ENCODE measurements around the gene PRDM8.
"Not testable (repeated sequence)": the region's sequence is repeated elsewhere in the genome, so short reads cannot be mapped to it uniquely, and the experiment has no call there.

Gene PRDM8

GRCh38 chr4:80196922-80197573 is at the start of gene PRDM8:
PRDM8 (plus strand) TSS chr4:80197503; CDS start chr4:80200081, 2,578 bp downstream.
- DNase-seq (ENCODE audit: low spot score): no peak

- DNase-seq (ENCODE audit: low spot score): no peak
These were observed 46.7 kb upstream of the PRDM8 start for GRCh38 chr4:80150387-80151180.

GRCh38 chr4:80151981-80152380 is 45.3 kb upstream of the PRDM8 start:
- no peak for DNase-seq (ENCODE audit: low spot score)

DNA sequence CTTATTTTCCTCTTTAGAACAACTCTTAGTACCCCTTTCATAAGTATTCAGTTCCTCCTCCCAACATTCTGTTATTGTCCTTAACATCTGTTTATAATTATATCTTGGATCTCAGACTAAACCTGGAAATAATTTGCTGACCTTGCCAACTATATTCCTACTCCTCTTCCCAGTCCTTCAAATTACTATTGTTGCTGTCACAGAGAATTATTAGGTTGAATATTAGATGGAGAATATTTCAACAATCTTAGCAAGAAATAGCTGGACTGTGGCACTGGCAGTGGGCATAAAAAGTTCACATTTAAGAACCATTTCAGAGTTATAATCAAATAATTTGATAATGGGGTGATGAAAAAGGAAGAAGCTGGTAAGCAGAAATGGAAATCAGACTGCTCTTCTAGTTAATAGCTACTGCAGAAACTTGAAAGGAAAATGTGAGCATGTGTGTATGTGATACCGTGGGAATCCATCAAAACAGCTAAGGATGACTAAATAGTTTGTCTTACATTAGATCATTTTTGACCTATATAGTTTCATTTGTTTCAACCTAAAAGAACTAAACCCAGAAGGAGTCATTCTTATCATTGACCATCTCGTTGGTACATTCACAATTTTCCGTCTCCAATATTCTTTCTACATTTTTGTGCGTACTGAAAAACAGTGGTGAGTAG is 43.3 kb upstream of the PRDM8 start:
- DNase-seq (ENCODE audit: low spot score): no peak

DNA sequence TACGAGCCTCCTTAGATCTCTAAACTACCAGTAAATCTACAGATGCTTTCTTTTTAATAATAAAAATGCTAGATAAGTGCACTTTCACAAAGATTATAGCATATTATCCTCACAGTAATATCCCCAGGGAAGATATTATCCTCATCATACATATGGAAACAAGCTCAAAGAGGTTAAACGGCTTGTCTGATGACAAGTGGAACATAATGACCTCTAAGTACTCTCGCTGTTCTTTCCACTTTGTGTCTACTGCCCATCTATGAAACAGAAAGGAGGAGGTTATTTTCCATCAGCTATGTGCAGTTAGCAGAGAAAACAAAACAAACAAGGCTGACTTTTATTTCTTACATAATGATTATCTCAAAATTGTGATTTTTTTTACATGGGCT is 42.8 kb upstream of the PRDM8 start:
- DNase-seq (ENCODE audit: low spot score): no peak

DNA sequence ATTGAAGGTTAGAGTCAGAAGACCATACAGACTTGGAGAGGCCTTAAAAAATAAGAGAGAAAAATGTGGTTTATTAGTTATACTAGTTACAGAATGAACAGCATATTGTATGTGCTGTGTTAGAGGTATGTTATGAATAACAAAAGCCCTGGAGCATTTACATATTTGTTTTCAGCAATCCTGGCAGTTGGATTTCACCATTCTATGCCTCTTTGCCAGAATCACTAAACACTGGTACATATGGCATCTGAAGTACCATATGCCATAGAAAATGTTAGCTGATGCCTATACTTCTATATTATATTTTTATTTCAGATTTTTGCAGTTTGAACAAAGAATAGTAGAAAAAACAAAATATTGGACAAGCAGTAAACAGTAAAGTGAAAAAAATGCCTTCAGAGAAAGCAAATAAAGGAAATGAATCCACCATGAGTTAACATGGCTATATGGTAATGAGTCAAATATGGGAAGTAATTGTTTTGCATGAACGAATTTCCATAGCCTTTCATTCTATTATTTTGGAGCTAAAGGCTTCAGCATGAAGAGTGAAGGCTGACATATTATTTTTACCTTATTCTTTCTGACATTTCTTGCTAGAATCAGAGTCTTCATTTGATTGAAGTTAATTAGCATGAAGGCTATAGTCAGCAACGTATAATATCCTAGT is 41.9 kb upstream of the PRDM8 start:
- DNase-seq (ENCODE audit: low spot score): no peak

DNA sequence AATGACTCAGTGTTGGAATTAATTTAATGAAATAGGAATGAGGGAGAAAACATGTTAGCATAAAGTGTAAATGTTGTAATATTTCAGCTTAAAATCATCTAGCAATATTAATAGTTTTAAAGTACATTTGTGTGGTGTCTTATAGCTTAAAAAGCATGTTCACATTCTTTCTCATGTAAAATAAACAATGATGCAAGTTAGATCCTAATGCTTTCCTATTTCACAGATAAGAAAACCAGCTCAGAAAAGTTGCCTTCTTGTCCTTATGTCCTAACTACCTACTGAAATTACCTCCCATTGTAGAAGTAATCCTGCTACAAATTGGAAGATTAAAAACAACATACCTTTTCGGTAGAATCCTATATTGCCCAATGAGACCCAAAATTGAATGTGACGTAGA is 40.9 kb upstream of the PRDM8 start:
- DNase-seq (ENCODE audit: low spot score): no peak

DNA sequence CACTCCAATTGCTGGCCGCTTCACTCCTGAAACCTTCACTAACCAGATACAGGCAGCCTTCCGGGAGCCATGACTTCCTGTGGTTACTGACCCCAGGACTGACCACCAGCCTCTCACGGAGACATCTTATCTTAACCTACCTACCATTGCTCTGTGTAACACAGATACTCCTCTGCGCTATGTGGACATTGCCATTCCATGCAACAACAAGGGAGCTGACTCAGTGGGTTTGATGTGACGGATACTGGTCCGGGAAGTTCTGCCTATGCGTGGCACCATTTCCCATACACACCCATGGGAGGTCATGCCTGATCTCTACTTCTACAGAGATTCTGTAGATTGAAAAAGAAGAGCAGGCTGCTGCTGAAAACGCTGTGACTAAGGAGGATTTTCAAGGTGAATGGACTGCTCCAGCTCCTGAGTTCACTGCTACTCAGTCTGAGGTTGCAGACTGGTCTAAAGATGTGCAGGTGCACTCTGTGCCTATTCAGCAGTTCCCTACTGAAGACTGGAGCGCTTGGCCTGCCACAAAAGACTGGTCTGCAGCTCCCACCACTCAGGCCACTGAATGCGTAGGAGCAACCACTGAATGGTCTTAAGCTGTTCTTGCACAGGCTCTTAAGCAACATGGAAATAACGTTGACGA is 35.8 kb upstream of the PRDM8 start:
- no peak for DNase-seq (ENCODE audit: low spot score)

DNA sequence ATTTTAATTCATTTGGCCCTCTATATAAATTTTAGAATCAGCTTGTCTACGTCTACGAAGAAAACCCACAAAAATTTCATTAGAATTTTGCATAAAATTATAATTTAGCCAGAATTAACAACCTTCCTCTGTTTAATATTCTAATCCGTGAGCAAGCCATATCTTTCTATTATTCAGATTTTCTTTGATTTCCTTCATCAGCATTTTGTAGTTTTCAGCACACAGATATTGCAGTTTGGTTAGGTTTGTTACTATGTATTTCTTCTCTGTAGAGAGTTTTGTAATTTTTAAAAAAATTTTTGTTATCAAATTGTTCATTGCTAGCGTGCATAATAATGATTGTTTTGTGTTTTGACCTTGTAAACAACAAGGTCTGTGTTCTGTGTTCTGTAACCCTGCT is 34.9 kb upstream of the PRDM8 start:
- DNase-seq (ENCODE audit: low spot score): no peak

- DNase-seq (ENCODE audit: low spot score): no peak
These were observed 31.4 kb upstream of the PRDM8 start for GRCh38 chr4:80165855-80166254.

- DNase-seq (ENCODE audit: low spot score): no peak
These were observed 26.1 kb upstream of the PRDM8 start for GRCh38 chr4:80171251-80171650.

GRCh38 chr4:80171656-80172055 is 25.6 kb upstream of the PRDM8 start:
- no peak for DNase-seq (ENCODE audit: low spot score)

DNA sequence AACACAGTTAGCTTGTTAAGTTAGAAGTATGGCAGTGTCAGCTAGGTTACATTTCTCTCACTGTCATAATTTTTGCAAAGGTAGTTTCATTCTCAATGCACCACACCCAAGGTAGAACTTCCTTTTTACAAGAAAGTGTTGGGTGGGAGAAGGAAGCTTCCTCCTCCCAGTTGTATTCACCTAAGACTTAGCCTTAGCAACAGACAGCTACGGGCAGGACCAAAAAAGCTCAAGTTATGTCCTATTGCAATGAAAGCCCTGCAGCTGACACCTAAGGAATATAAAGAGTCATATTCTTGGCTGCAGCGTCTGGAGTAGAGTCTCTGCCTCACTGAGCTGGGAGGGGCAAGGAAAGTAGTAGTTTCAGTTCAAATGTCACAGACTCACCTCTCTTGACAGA is 25.1 kb upstream of the PRDM8 start:
- DNase-seq (ENCODE audit: low spot score): no peak

DNA sequence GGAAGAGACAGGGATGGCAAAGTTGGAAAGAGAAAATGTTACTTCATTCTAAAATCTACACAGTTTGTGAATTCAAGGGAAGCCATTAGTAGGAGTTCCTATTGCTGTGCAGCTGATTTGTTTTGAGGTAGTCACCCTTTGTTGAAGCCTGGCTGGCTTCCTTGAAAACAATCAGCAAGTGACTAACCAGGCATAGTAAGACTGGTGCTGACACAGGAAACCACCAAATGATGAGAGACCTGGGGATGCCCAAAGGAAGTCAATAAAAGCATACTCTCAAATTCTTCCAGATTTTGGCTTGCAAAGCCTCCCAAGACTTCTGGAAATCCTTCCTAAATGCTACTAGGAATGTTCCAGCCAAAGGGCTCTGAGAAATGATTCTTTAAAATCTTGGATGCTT is 23.9 kb upstream of the PRDM8 start:
- no peak for DNase-seq (ENCODE audit: low spot score)

DNA sequence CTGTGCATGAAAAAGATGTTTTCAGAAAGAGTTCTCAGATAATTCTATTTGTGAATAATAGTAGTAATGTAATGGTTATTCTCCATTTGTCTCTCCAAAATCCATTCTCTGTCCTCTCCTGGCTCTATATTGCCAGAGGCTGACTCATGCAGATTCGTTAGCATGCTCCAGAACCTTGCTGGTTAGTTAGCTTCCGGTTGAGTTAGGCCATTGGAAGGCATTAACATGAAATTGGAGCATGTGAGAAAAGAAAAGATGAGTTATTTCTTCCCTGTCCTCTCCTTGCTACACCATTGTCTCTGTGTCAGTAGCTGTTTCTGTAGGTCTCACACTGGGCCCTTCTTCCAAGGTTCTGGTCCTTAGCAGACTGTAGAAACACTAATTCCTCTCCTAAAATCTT is 23.5 kb upstream of the PRDM8 start:
- no peak for DNase-seq (ENCODE audit: low spot score)

- not testable (repeated sequence) for DNase-seq (ENCODE audit: low spot score)
These were observed 19.5 kb upstream of the PRDM8 start for GRCh38 chr4:80177793-80178192.

GRCh38 chr4:80178964-80179363 is 18.3 kb upstream of the PRDM8 start:
- DNase-seq (ENCODE audit: low spot score): no peak

- DNase-seq (ENCODE audit: low spot score): no peak
These were observed 17.6 kb upstream of the PRDM8 start for GRCh38 chr4:80179637-80180161.

GRCh38 chr4:80180743-80181142 is 16.6 kb upstream of the PRDM8 start:
- DNase-seq (ENCODE audit: low spot score): no peak

- no peak for DNase-seq (ENCODE audit: low spot score)
These were observed 15.0 kb upstream of the PRDM8 start for GRCh38 chr4:80182237-80182866.
